CD4-positive, alpha-beta T cell (primary cell): ENCODE results near the gene GFOD1. TPM values are rescaled to one million over a fixed set of nuclear protein-coding genes. Genes with fewer than 3 reads are reported as not detected.
"Not testable (repeated sequence)": the region's sequence is repeated elsewhere in the genome, so short reads cannot be mapped to it uniquely, and the experiment has no call there.

Experiments used
- ATAC-seq: fragments of 200-7000 bp; cut with Tn5 transposase; one replicate; pipeline ENCODE4 v1.10.0; 2022; ENCODE audit warnings: mild to moderate bottlenecking; ENCODE audit not compliant: poor library complexity
- CTCF ChIA-PET: fragments of 350-600 bp; sonication (Branson Sonifier 250); formaldehyde crosslinking; loops from one replicate; lab custom pipeline; 2021; ENCODE audit warnings: antibody characterized with exemption, inconsistent platforms; lab: Charles Lee
- POLR2A ChIA-PET: fragments of 350-600 bp; sonication (Branson Sonifier 250); formaldehyde crosslinking; loops from one replicate; lab custom pipeline; 2021; ENCODE audit warnings: antibody characterized with exemption, inconsistent platforms; lab: Charles Lee
- DNase-seq, 14 experiments: peaks; one replicate each; pipeline ENCODE4 v3.0.0-alpha.2; 2013 to 2020; ENCODE audit warnings: mixed read lengths in 2 of 14
- H3K27ac ChIP-seq, 2 donors: one replicate each; pipeline versions ENCODE4 v1.5.1 to v1.7.0; 2013; ENCODE audit warnings: low read length in 2 of 2, low read depth in 1 of 2, mild to moderate bottlenecking in 1 of 2
- H3K27me3 ChIP-seq, 2 experiments: 1 replicate in 1 of 2; 2 replicates in 1 of 2; pipeline versions ENCODE4 v1.6.1 to v1.7.0; 2013; ENCODE audit warnings: low read length in 2 of 2, control low read depth in 1 of 2, mild to moderate bottlenecking in 1 of 2, moderate library complexity in 1 of 2; ENCODE audit not compliant: insufficient read depth in 2 of 2, control insufficient read depth in 1 of 2
- H3K36me3 ChIP-seq: one replicate; pipeline ENCODE4 v1.6.1; 2013; ENCODE audit warnings: low read length, control low read depth; ENCODE audit not compliant: insufficient read depth
- H3K4me1 ChIP-seq: one replicate; pipeline ENCODE4 v1.6.1; 2013; ENCODE audit warnings: low read length, control low read depth; ENCODE audit not compliant: insufficient read depth
- H3K4me3 ChIP-seq: one replicate; pipeline ENCODE4 v1.5.1; 2013; ENCODE audit warnings: mild to moderate bottlenecking, low read length, moderate library complexity
- H3K9me3 ChIP-seq, 2 experiments: 1 replicate in 1 of 2; 2 replicates in 1 of 2; pipeline versions ENCODE4 v1.6.1 to v1.7.0; 2013; ENCODE audit warnings: low read length in 2 of 2, mild to moderate bottlenecking in 2 of 2, control low read depth in 1 of 2, moderate library complexity in 1 of 2; ENCODE audit not compliant: control insufficient read depth in 1 of 2, insufficient read depth in 1 of 2
- H3K27ac Mint-ChIP-seq: one replicate; pipeline ENCODE4 v1.8.0; 2020; ENCODE audit warnings: mixed read lengths
- H3K27me3 Mint-ChIP-seq: one replicate; pipeline ENCODE4 v1.8.0; 2021; ENCODE audit warnings: mixed read lengths
- H3K36me3 Mint-ChIP-seq: one replicate; pipeline ENCODE4 v1.8.0; 2021; ENCODE audit warnings: low read depth, mixed read lengths
- H3K4me1 Mint-ChIP-seq: one replicate; pipeline ENCODE4 v1.8.0; 2021; ENCODE audit warnings: low read depth, mixed read lengths
- H3K4me3 Mint-ChIP-seq: one replicate; pipeline ENCODE4 v1.8.0; 2020; ENCODE audit warnings: mild to moderate bottlenecking, mixed read lengths
- H3K9me3 Mint-ChIP-seq: one replicate; pipeline ENCODE4 v1.8.0; 2020; ENCODE audit warnings: mixed read lengths
- CTCF ChIP-seq: fragments of 200-600 bp; IDR thresholded peaks from one replicate; pipeline ENCODE4 v1.8.0; 2022; ENCODE audit warnings: antibody characterized with exemption, mild to moderate bottlenecking
- intact Hi-C, 2 experiments: fragments of 100-400 bp; cut with DNase I in 1 of 2; cut with micrococcal nuclease in 1 of 2; formaldehyde crosslinking; loops; one replicate each; pipeline versions ENCODE4 v1.15.1 to v1.9.0; 2023 to 2025; cut with DNase I, micrococcal nuclease
- total RNA-seq, 174 experiments: library from RNA in 2 of 174; stranded (reverse) in 2 of 174; gene quantifications; one replicate each; pipeline ENCODE4 v1.2.3 and lab custom pipeline; 2021 to 2026

The GFOD1 gene
- total RNA-seq, 2 experiments from 2014 or later, result 1.3 to 2.0 TPM

GRCh38 chr6:13462458-13463327 lies 24.7 kb downstream of the GFOD1 start:
- Mint-ChIP-seq H3K36me3 (no peaks in the 10 kb centered on the region), H3K27ac (peak overlapping the region; percentile 64), H3K27me3 (no peaks in the 10 kb centered on the region), H3K4me1 (peaks cover 13% of the 10 kb centered on the region), H3K4me3 (peak overlapping the region; percentile 3), H3K9me3 (no peaks in the 10 kb centered on the region)
- DNase-seq (peak in 2 of 14 experiments; percentile 10 to 19), ATAC-seq (peak; percentile 41)
- peak overlapping the region; percentile 6 for H3K4me3 ChIP-seq
- TF ChIP-seq CTCF, result no peak
- H3K4me1 ChIP-seq, result peaks cover 19% of the 10 kb centered on the region
- no peaks in the 10 kb centered on the region for H3K36me3 ChIP-seq
- ChIA-PET POLR2A (interaction anchor here (1.7 kb wide), 1 partner anchor 9 kb away, joined by 8 read pairs; no protein-coding TSS in a partner anchor), CTCF (no interaction called here)
- no peaks in the 10 kb centered on the region for H3K27me3 ChIP-seq
- peak overlapping the region in 1 of 2 donors; percentile 9 for H3K27ac ChIP-seq
- H3K9me3 ChIP-seq, result no peaks in the 10 kb centered on the region
- intact Hi-C loops, result no loop called here

GRCh38 chr6:13461805-13462204 lies 25.6 kb downstream of the GFOD1 start:
- H3K36me3 ChIP-seq, result no peaks in the 10 kb centered on the region
- CTCF ChIA-PET, result no interaction called here
- H3K27ac Mint-ChIP-seq, result peak overlapping the region; percentile 64
- no peaks in the 10 kb centered on the region for H3K27me3 ChIP-seq
- H3K4me3 Mint-ChIP-seq, result no peak overlapping the region
- H3K27me3 Mint-ChIP-seq, result no peaks in the 10 kb centered on the region
- no peaks in the 10 kb centered on the region for H3K36me3 Mint-ChIP-seq
- DNase-seq (peak in 2 of 14 experiments; percentile 52 to 69), ATAC-seq (no peak)
- no peaks in the 10 kb centered on the region for H3K9me3 ChIP-seq
- intact Hi-C loops, result no loop called here
- no peak overlapping the region for H3K4me3 ChIP-seq
- peaks cover 13% of the 10 kb centered on the region for H3K4me1 Mint-ChIP-seq
- H3K9me3 Mint-ChIP-seq, result no peaks in the 10 kb centered on the region
- H3K27ac ChIP-seq, result peak overlapping the region in 1 of 2 donors; percentile 18
- H3K4me1 ChIP-seq, result peaks cover 19% of the 10 kb centered on the region
- POLR2A ChIA-PET, result no interaction called here
- no peak for TF ChIP-seq CTCF

- Histone ChIP-seq H3K27ac (peak overlapping the region in 1 of 2 donors; percentile 18), H3K9me3 (no peaks in the 10 kb centered on the region), H3K4me1 (peaks cover 19% of the 10 kb centered on the region), H3K27me3 (no peaks in the 10 kb centered on the region), H3K4me3 (no peak overlapping the region), H3K36me3 (no peaks in the 10 kb centered on the region)
- no peak overlapping the region for H3K27ac Mint-ChIP-seq
- no peak for TF ChIP-seq CTCF
- POLR2A ChIA-PET, result no interaction called here
- peaks cover 13% of the 10 kb centered on the region for H3K4me1 Mint-ChIP-seq
- ATAC-seq (no peak), DNase-seq (no peak)
- intact Hi-C loops, result no loop called here
- H3K27me3 Mint-ChIP-seq, result no peaks in the 10 kb centered on the region
- no peak overlapping the region for H3K4me3 Mint-ChIP-seq
- CTCF ChIA-PET, result no interaction called here
- no peaks in the 10 kb centered on the region for H3K36me3 Mint-ChIP-seq
- no peaks in the 10 kb centered on the region for H3K9me3 Mint-ChIP-seq
Observed at GRCh38 chr6:13461307-13461706, 26.1 kb downstream of the GFOD1 start.

GRCh38 chr6:13460289-13460688 lies 27.1 kb downstream of the GFOD1 start:
- H3K27me3 Mint-ChIP-seq, intact Hi-C loops, DNase-seq, H3K4me3 ChIP-seq, POLR2A ChIA-PET, H3K4me3 Mint-ChIP-seq, H3K27me3 ChIP-seq, ATAC-seq, H3K27ac ChIP-seq, H3K9me3 Mint-ChIP-seq, CTCF ChIA-PET, H3K9me3 ChIP-seq, H3K36me3 Mint-ChIP-seq, H3K27ac Mint-ChIP-seq, H3K36me3 ChIP-seq: not testable (repeated sequence)
- H3K4me1 ChIP-seq, result peaks cover 23% of the 10 kb centered on the region
- peaks cover 23% of the 10 kb centered on the region for H3K4me1 Mint-ChIP-seq
